ENCODE measurements around the gene LLGL2. TPM values are rescaled to one million over a fixed set of nuclear protein-coding genes. Genes with fewer than 3 reads are reported as not detected.

Gene LLGL2
- total RNA-seq, 2 donors from 2014 or later: 43.0 to 65.3 TPM

- no peak for DNase-seq (ENCODE audit: low spot score)
- no peaks in the 10 kb centered on the region for H3K27me3 ChIP-seq (replicated peaks; ENCODE audit: insufficient read depth)
- H3K27ac ChIP-seq: no peak overlapping the region
- no peak overlapping the region for H3K4me3 ChIP-seq
- WGBS: 90% methylated on average over 11 of the region's 11 CpGs
- H3K9me3 ChIP-seq: no peaks in the 10 kb centered on the region
- TF ChIP-seq CTCF (IDR thresholded peaks at IDR 0.05): no peak
- no peak for TF ChIP-seq POLR2AphosphoS5 (IDR thresholded peaks at IDR 0.05)
- TF ChIP-seq POLR2A (IDR thresholded peaks at IDR 0.05): no peak
- H3K4me1 ChIP-seq (replicated peaks): no peaks in the 10 kb centered on the region
- intact Hi-C loops (cut with DNase I): no loop called here
- H3K36me3 ChIP-seq: peaks cover 8 to 17% of the 10 kb centered on the region in 2 donors
Measured at GRCh38 chr17:75496005-75496404, 29.5 kb upstream of the LLGL2 start.

- H3K27ac ChIP-seq: no peak overlapping the region
- no peak overlapping the region for H3K4me3 ChIP-seq
- 75% methylated on average over 21 of the region's 21 CpGs for WGBS
- no peak for DNase-seq (ENCODE audit: low spot score)
- H3K27me3 ChIP-seq (replicated peaks; ENCODE audit: insufficient read depth): no peaks in the 10 kb centered on the region
- no peaks in the 10 kb centered on the region for H3K4me1 ChIP-seq (replicated peaks)
- TF ChIP-seq CTCF (IDR thresholded peaks at IDR 0.05): no peak
- no peak for TF ChIP-seq POLR2AphosphoS5 (IDR thresholded peaks at IDR 0.05)
- TF ChIP-seq POLR2A (IDR thresholded peaks at IDR 0.05): no peak
- no peaks in the 10 kb centered on the region for H3K9me3 ChIP-seq
- intact Hi-C loops (cut with DNase I): no loop called here
- H3K36me3 ChIP-seq: peaks cover 8 to 17% of the 10 kb centered on the region in 2 donors
Measured at GRCh38 chr17:75498039-75498725, 27.3 kb upstream of the LLGL2 start.

- H3K27ac ChIP-seq: no peak overlapping the region
- WGBS: 57% methylated on average over 16 of the region's 16 CpGs
- intact Hi-C loops (cut with DNase I): no loop called here
- no peaks in the 10 kb centered on the region for H3K9me3 ChIP-seq
- no peaks in the 10 kb centered on the region for H3K27me3 ChIP-seq (replicated peaks; ENCODE audit: insufficient read depth)
- TF ChIP-seq POLR2A (IDR thresholded peaks at IDR 0.05) (no peak), CTCF (IDR thresholded peaks at IDR 0.05) (no peak), POLR2AphosphoS5 (IDR thresholded peaks at IDR 0.05) (no peak)
- DNase-seq (ENCODE audit: low spot score): no peak
- H3K36me3 ChIP-seq: peaks cover 8 to 17% of the 10 kb centered on the region in 2 donors
- H3K4me3 ChIP-seq: no peak overlapping the region
- no peaks in the 10 kb centered on the region for H3K4me1 ChIP-seq (replicated peaks)
Measured at GRCh38 chr17:75498726-75499213, 26.7 kb upstream of the LLGL2 start.

- Histone ChIP-seq H3K4me1 (replicated peaks) (no peaks in the 10 kb centered on the region), H3K9me3 (no peaks in the 10 kb centered on the region), H3K27ac (no peak overlapping the region), H3K4me3 (no peak overlapping the region), H3K27me3 (replicated peaks; ENCODE audit: insufficient read depth) (no peaks in the 10 kb centered on the region), H3K36me3 (peaks cover 5 to 18% of the 10 kb centered on the region in 2 donors)
- TF ChIP-seq CTCF (IDR thresholded peaks at IDR 0.05): no peak
- no peak for TF ChIP-seq POLR2A (IDR thresholded peaks at IDR 0.05)
- TF ChIP-seq POLR2AphosphoS5 (IDR thresholded peaks at IDR 0.05): no peak
- DNase-seq (ENCODE audit: low spot score): no peak
- intact Hi-C loops (cut with DNase I): no loop called here
- WGBS: 49% methylated on average over 7 of the region's 16 CpGs
Measured at GRCh38 chr17:75499313-75500022, 26.0 kb upstream of the LLGL2 start.
